ENCODE data around the gene CTDSP2. TPM values are rescaled to one million over a fixed set of nuclear protein-coding genes. Genes with fewer than 3 reads are reported as not detected.

Gene CTDSP2
- total and polyA plus RNA-seq, 2 of the 8 experiments (the other 6 are each of a cell fraction or from before 2014, with no cell fraction given): 71.3 to 91.7 TPM

DNA sequence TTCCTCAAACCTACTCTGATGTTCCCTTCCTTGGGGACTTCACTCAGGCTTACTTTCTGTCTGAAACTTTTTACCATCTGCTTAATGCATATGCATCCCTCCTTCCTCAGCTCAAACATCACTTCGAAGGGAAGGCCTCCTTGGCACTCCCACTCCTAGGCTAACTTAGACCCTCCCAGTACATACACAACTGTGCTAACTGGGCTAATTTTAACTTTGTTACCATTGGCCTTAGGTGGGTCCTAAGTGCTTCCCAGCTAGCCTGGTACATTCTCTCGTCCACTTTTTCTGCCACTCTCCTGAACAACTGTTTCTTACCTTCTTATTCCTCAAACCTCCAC is 70.3 kb downstream of the CTDSP2 start:
- no peak overlapping the region for H2BK12ac ChIP-seq (ENCODE audit: low read depth, low read length)
- no peak overlapping the region for H2BK15ac ChIP-seq (ENCODE audit: low read length)
- FAIRE-seq (no peak), DNase-seq (ENCODE audit: low read depth in 1 of 2, low spot score in 2 of 2) (no peak)
- H2BK120ac ChIP-seq (replicated peaks; ENCODE audit: low read depth, low read length): no peak overlapping the region
- no peak overlapping the region for H3K18ac ChIP-seq (ENCODE audit: extremely low read depth, low read length)
- H4K5ac ChIP-seq (ENCODE audit: insufficient read length, low read depth, low read length): no peak overlapping the region
- H3K4me1 ChIP-seq (replicated peaks in 1 of 4; ENCODE audit: control insufficient read depth in 3 of 4, insufficient read depth in 4 of 4, low read length in 3 of 4): peaks cover 0 to 3% (median 1%) of the 10 kb centered on the region in 4 experiments; a peak in 2 of 7 replicates
- H3K56ac ChIP-seq (replicated peaks; ENCODE audit: insufficient read length, low read depth, low read length): no peak overlapping the region
- H3K79me2 ChIP-seq (ENCODE audit: control insufficient read depth in 1 of 2, insufficient read depth in 2 of 2, low read length in 2 of 2): 0 out of 4 replicates have a peak, but pooled peaks cover 0 to 2% of the 10 kb centered on the region in 2 experiments
- no peak overlapping the region for H3K27ac ChIP-seq (ENCODE audit: low read depth, low read length)
- no peak overlapping the region for H2BK20ac ChIP-seq (ENCODE audit: low read length)
- H4K8ac ChIP-seq (ENCODE audit: extremely low read depth, insufficient read depth, low read length): no peak overlapping the region
- WGBS, 2 experiments (ENCODE audit: extremely low coverage in 1 of 2, insufficient coverage in 1 of 2, insufficient read length in 1 of 2, insufficient replicate concordance in 2 of 2, low coverage in 1 of 2, low lambda C conversion rate in 2 of 2, missing lambda C conversion rate in 1 of 2): 91% methylated on average over 2 of the region's 2 CpGs; no CpG with 5 or more reads in 1 of the 2 experiments
- ChIA-PET POLR2A (ENCODE audit: partially characterized antibody) (interaction anchor here (0.6 to 1.8 kb wide), 4 partner anchors 9 to 163 kb away, joined by 3 to 4 read pairs (median 3); partner anchors contain the start of gene CYP27B1), CTCF (ENCODE audit: partially characterized antibody) (interaction anchor here (0.6 to 4.5 kb wide), 7 partner anchors 8 to 153 kb away, joined by 3 to 28 read pairs (median 5); partner anchors contain the start of gene CYP27B1)
- no peak overlapping the region for H2AFZ ChIP-seq (ENCODE audit: low read length)
- H3K9me3 ChIP-seq (ENCODE audit: insufficient read depth in 2 of 2, low read depth in 1 of 2, low read length in 1 of 2): no peaks in the 10 kb centered on the region
- H2AK5ac ChIP-seq (ENCODE audit: low read depth, low read length): no peak overlapping the region
- no peaks in the 10 kb centered on the region for H4K20me1 ChIP-seq (replicated peaks in 1 of 2; ENCODE audit: control insufficient read depth in 1 of 2, insufficient read depth in 2 of 2, low read length in 2 of 2)
- H3K23ac ChIP-seq (ENCODE audit: insufficient read length): no peak overlapping the region
- H3K27me3 ChIP-seq (replicated peaks in 1 of 4; ENCODE audit: control insufficient read depth in 3 of 4, extremely low read depth in 1 of 4, insufficient read depth in 3 of 4, low read length in 3 of 4): peaks cover 0 to 4% (median 1%) of the 10 kb centered on the region in 4 experiments; a peak in 2 of 7 replicates
- no peak overlapping the region for H3K4me3 ChIP-seq (ENCODE audit: extremely low read depth in 1 of 4, insufficient read depth in 2 of 4, low read depth in 3 of 4, low read length in 4 of 4)
- peaks cover 11% of the 10 kb centered on the region; the same call in 1 of the 2 replicates for H3K23me2 ChIP-seq (ENCODE audit: low read depth, low read length)
- no peak overlapping the region for H4K91ac ChIP-seq (replicated peaks; ENCODE audit: insufficient read length, low read length)
- no peaks in the 10 kb centered on the region; a peak in 1 of 8 replicates for H3K36me3 ChIP-seq (ENCODE audit: control insufficient read depth in 2 of 4, insufficient read depth in 4 of 4, low read length in 3 of 4)
- no peaks in the 10 kb centered on the region; the same call in 1 of the 2 replicates for H3K79me1 ChIP-seq (ENCODE audit: low read depth, low read length)
- no peak overlapping the region for H2BK5ac ChIP-seq (ENCODE audit: low read depth, low read length)
- no peak overlapping the region for H3K4me2 ChIP-seq (ENCODE audit: insufficient read depth in 1 of 2, low read depth in 2 of 2, low read length in 2 of 2)
- no peak overlapping the region for H3K9ac ChIP-seq (replicated peaks in 1 of 4; ENCODE audit: extremely low read depth in 1 of 4, low read depth in 3 of 4, low read length in 3 of 4)
- H3K14ac ChIP-seq (ENCODE audit: insufficient read length): no peak overlapping the region
- no peak overlapping the region for H3K4ac ChIP-seq (replicated peaks; ENCODE audit: insufficient read length, low read depth, low read length)
- TF ChIP-seq YY1 (IDR thresholded peaks at IDR 0.05; ENCODE audit: low read depth, low read length) (no peak), SIRT6 (IDR thresholded peaks at IDR 0.05; ENCODE audit: low read length) (no peak), TAF1 (IDR thresholded peaks at IDR 0.05; ENCODE audit: low read depth, low read length) (no peak), FOSL1 (IDR thresholded peaks at IDR 0.05; ENCODE audit: insufficient read depth, low read depth, low read length) (no peak), RXRA (IDR thresholded peaks at IDR 0.05; ENCODE audit: insufficient read depth, low read depth, low read length) (no peak), CEBPB (IDR thresholded peaks at IDR 0.05; ENCODE audit: low read depth, low read length) (no peak), POU5F1 (IDR thresholded peaks at IDR 0.05; ENCODE audit: low read depth, low read length) (no peak), JUN (IDR thresholded peaks at IDR 0.05; ENCODE audit: low read depth, low read length) (no peak)

Measured in H1 (cell line).